Measurements from ENCODE around the gene LDLRAD3.

DNA sequence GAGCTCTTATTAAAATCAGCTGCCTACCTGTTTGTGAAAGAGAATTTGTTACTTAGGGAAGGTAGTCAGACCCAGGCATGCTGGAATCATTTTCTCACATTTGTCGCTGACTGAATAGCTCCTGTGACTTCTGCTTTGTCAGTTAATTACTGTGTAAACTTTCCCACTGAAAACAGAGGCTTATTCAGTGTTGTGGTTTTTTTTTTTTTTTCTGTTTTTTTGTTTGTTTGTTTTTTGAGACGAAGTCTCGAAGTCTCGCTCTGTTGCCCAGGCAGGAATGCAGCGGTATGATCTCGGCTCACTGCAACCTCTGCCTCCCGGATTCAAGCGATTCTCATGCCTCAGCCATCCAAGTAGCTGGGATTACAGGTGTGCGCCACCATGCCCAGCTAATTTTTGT lies 5.6 kb upstream of the LDLRAD3 start:
- TF ChIP-seq, protein P1, sequence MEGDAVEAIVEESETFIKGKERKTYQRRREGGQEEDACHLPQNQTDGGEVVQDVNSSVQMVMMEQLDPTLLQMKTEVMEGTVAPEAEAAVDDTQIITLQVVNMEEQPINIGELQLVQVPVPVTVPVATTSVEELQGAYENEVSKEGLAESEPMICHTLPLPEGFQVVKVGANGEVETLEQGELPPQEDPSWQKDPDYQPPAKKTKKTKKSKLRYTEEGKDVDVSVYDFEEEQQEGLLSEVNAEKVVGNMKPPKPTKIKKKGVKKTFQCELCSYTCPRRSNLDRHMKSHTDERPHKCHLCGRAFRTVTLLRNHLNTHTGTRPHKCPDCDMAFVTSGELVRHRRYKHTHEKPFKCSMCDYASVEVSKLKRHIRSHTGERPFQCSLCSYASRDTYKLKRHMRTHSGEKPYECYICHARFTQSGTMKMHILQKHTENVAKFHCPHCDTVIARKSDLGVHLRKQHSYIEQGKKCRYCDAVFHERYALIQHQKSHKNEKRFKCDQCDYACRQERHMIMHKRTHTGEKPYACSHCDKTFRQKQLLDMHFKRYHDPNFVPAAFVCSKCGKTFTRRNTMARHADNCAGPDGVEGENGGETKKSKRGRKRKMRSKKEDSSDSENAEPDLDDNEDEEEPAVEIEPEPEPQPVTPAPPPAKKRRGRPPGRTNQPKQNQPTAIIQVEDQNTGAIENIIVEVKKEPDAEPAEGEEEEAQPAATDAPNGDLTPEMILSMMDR (IDR thresholded peaks at IDR 0.05; ENCODE audit: low read depth, low read length, poor library complexity, severe bottlenecking) = no peak
- no peak for TF ChIP-seq EZH2phosphoT487 (IDR thresholded peaks at IDR 0.05; ENCODE audit: borderline replicate concordance, low read length)

Data from DOHH2 (cell line).